LHCN-M2 (cell line): Measurements from ENCODE around the gene LPAR3. TPM values are rescaled to one million over a fixed set of nuclear protein-coding genes. Genes with fewer than 3 reads are reported as not detected.
"Not testable (repeated sequence)": the region's sequence is repeated elsewhere in the genome, so short reads cannot be mapped to it uniquely, and the experiment has no call there.

Source experiments
- DNase-seq: peaks from one replicate; pipeline ENCODE4 v3.0.0-alpha.2; 2012; ENCODE audit warnings: low read depth
- total RNA-seq: library from RNA; depleted of rRNA; stranded (reverse); fragments of >200 nt; gene quantifications from 2 replicates; pipeline ENCODE4 v1.2.3, GENCODE V29; 2014

Gene LPAR3
- total RNA-seq, 1 experiment from 2014 or later, result not detected

- DNase-seq, result no peak
Measured at GRCh38 chr1:84907095-84907827, 14.3 kb upstream of the LPAR3 start.

- not testable (repeated sequence) for DNase-seq
Measured at GRCh38 chr1:84902727-84903126, 9.7 kb upstream of the LPAR3 start.

DNA sequence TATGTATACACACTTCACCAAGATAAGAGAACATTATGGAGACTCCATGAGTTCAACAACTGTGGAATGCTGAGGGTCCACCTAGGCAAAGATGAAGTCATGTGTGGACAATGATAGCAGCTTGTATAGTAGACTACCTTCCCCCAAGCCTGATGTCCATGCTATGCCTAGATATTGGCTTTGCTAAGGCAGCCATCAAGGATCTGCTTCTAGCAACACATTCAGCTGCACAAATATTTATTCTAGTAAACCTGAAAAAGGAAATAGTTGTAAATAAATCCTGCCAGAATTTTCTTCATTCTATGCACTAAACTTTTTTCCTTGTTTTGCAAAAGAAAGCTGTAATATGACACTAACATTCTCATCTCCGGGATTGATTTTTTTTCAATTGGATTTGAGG lies 7.0 kb upstream of the LPAR3 start:
- DNase-seq, result no peak

DNA sequence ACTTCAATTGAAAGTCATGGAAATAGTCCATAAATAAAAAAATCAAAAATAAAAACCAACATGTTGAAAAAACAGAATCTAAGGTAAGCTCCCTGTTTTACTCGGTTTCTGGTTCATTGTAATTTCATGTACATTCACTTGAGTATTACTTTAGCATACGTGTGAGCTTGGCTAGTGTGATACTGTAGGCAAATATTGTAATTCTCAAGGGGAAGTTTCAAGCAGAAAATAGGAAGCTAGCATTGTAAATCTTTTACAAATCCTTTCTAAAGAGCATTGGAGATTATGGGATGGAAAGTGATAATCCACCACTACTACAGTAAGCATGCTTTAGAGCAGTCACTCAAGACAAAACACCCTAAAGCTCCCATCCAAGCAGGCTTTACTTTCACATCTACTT lies 3.3 kb upstream of the LPAR3 start:
- DNase-seq, result no peak

DNA sequence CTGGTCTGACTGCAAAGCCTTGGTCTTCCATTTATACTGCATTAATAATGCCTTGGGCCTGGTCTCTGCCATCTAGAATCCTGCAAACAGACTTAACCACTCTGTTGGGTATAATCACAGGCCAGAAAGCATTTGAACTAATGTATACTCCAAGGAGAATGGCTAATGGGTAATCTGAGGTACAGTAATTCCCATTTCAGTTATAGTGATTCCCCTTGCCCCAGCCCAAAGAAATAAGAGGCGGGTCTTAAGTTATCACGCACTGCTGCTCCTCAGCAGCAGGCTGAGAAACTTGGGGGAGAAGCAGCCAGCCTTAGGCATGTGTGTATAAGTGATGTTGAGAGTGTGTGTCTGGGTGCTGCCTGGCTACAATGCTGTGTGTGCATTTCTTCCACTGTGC lies 2.4 kb downstream of the LPAR3 start:
- DNase-seq, result no peak

DNA sequence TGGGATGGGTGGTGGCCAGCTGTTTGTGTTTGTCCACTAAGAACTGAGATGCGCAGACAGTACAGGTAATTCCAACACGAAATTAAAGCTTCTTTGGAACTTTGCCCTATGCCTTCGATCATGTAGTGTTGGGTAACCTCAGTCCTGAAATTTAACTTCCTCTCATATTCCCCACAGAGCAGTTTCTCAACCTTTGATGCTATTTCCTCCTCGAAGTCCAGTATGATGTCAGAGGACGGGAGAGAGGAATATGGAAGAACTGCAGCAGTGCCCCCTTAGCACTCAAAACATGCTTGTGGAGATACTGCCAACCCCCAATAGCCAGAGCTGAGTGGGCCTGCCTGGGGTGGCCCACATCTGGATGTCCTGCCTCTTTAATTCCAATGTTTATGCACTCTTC lies 3.6 kb downstream of the LPAR3 start:
- DNase-seq, result no peak

DNA sequence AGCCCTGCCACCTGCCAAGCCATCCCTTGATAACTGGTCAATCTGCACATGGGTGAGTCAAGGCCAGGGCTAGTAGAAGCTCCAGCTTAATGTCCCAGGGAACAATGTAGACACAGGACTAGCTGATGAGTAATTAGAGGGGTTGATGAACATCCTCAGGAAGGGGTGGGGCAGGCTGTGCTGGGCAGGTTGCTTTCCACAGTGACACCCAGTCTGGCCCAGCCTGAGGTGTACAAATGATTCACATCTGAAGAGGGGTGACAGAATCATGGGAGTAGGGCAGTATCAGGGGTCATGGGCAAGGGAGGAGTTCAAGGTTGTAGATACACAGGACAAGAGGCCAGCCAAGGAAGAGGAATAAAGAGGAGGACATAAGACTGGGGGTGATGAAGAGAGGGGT lies 4.3 kb downstream of the LPAR3 start:
- DNase-seq, result no peak

- DNase-seq, result no peak
Measured at GRCh38 chr1:84887261-84887934, 5.6 kb downstream of the LPAR3 start.

GRCh38 chr1:84885469-84885868 lies 7.5 kb downstream of the LPAR3 start:
- DNase-seq, result no peak

DNA sequence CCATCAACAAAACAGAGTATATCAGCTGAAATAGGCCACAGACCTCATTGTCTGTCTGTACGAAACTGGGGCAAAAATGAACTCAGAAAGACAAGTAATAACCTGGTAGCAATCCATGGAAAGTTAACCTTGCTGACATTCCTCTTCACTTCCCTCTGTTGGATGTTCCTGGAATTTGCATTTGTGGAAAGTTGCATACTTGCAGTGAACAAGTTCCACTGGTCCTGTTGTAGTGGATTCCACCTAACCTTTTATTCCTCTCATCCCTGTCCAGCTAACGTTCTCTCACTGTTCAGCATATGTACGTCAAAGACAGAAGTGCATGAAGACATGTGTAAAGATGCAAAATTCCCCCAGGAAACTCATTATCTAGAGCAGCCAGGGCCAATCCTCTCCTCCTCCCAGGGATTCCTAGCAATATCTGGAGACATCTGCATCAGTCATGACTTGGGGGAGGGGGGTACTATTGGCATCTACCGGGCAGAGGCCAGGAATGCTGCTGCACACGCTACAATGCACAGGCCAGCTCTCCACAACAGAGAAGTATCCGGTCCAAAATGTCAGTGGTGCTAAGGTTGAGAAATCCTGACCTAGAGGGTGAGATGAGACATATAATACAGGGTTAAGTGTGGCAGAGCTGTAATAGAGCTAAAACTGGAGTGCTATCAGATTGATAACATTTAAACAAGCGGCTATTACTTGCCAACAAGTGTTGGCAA lies 8.2 kb downstream of the LPAR3 start:
- DNase-seq, result no peak

DNA sequence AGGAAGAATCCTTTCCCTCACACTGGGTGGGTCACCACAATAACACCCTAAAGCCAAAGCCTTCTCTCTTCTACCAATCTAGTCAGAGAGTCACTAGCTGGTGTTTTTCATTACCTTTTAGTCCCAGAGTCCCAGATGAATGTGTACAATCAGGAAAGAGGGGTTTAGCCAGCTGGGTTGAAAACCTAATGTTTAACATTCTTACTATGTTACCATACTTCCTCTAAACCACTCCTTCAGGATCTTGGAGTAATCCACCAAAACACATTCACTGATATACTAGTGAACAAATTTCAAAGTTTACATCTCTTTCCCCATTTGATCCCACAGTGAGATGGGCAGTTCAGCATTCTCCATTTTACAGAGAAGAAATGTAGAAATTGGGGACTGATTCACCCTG lies 9.7 kb downstream of the LPAR3 start:
- DNase-seq, result no peak

DNA sequence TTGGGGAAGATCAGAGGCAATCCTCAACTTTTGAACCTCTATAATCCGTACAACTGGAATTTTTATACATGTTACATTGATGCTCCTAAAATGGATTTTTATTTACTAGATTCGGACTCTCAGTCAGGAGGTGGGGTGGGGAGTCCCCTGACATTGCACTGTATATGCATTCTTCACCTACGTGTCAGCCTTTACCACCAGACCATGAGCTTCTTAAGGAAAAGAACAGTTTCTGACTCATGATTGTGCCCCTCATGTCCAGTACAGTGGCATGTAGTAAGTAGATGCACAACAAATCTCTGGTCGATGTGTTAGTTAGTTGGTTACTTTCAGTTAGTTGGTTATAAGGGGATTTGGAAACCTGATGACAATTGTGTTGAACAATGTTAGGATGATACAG lies 15.4 kb downstream of the LPAR3 start:
- DNase-seq, result no peak

- no peak for DNase-seq
Measured at GRCh38 chr1:84876353-84876752, 16.7 kb downstream of the LPAR3 start.

- no peak for DNase-seq
Measured at GRCh38 chr1:84873366-84873765, 19.6 kb downstream of the LPAR3 start.

DNA sequence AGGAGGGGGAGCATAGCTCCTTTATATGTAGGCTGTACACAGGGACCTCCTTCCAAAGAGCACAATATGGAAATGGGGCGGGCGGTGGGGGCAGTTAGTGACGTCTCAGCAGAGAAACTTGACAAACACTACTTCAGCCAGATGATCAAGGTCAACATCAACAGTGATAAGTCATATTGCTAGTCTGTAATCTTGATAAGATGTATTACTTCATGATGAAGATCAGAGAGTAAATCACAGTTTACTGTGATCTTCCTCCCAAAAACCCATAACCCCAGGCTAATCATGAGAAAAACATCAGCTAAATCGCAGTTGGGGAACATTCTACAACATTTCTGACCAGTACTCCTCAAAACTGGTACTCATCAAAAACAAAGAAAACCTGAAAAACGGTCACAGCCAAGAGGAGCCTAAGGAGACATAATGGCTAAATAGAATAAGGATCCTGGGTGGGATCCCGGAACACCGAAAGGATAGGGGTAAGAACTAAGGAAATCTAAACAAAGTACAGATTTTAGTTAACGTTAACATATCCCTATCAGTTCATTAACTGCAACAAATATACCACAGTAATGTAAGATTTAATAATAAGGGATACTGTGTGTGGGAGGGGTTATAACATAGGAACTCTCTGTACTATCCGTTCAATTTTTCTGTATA lies 20.2 kb downstream of the LPAR3 start:
- DNase-seq, result no peak

DNA sequence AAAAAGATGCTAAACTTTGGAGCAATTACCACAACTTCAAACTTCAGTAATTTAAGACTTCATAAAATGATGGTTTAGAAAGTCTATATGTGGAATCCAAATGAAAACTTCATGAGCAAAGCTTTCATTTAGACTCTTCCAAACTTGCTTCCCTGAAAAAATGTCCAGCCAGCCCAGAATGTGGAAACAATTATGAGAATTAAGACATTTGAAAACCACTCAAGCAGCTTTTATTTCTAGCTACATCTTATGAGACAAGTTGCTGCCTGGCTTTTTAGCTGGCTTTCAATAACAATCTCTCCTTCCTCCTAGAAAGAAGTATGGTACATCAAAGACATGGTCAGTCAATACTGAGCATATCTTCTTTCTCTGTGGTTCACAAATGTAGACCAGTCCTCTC lies 21.8 kb downstream of the LPAR3 start:
- DNase-seq, result no peak

GRCh38 chr1:84870591-84870990 lies 22.4 kb downstream of the LPAR3 start:
- no peak for DNase-seq

DNA sequence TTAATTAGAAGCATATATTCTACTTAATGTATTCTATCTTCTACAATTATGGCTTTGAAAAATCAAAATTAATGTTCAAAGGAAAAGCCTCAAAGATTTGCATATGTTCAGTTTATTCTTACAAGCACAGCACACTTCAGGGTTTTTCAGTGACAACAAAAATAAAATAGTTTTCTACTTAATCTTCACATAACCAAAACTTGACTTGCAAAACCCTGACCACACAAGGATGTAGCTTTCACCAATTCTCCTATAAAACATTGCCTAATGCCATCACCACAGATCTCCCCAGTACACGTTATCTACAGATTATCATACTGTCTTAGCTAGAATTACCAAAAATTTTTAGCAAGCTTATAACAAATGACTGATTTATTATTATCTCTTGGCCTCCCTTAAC lies 23.3 kb downstream of the LPAR3 start:
- DNase-seq, result peak; percentile 38

GRCh38 chr1:84862810-84863251 lies 30.2 kb downstream of the LPAR3 start:
- no peak for DNase-seq

GRCh38 chr1:84861988-84862644 lies 30.9 kb downstream of the LPAR3 start:
- DNase-seq, result no peak

GRCh38 chr1:84861516-84861915 lies 31.5 kb downstream of the LPAR3 start:
- no peak for DNase-seq

- DNase-seq, result no peak
Measured at GRCh38 chr1:84859866-84860265, 33.1 kb downstream of the LPAR3 start.
